OCI-LY1 (cell line): ENCODE measurements around the gene AKR1C2.
"Not testable (repeated sequence)": the region's sequence is repeated elsewhere in the genome, so short reads cannot be mapped to it uniquely, and the experiment has no call there.

Experiments used
- H2AFZ ChIP-seq: fragments of 200-600 bp; sonication (generic), shearing (Covaris generic); 2 replicates; pipeline ENCODE4 v1.6.0; 2014; ENCODE audit warnings: antibody characterized with exemption, mild to moderate bottlenecking, low read length
- H3F3A ChIP-seq: fragments of 200-600 bp; sonication (generic), shearing (Covaris generic); 2 replicates; pipeline ENCODE4 v1.6.0; 2014; ENCODE audit warnings: mild to moderate bottlenecking, antibody characterized with exemption, low read length, moderate library complexity; ENCODE audit not compliant: insufficient read depth
- H3K27ac ChIP-seq: fragments of 200-600 bp; sonication (generic); 2 replicates; pipeline ENCODE4 v1.5.1; 2014; ENCODE audit warnings: low read length, mixed run types, mild to moderate bottlenecking, low read depth; ENCODE audit not compliant: poor library complexity, severe bottlenecking
- H3K27me3 ChIP-seq: fragments of 200-600 bp; sonication (generic); 2 replicates; pipeline ENCODE4 v1.6.0; 2014; ENCODE audit warnings: antibody characterized with exemption, mild to moderate bottlenecking, low read length, moderate library complexity; ENCODE audit not compliant: insufficient read depth
- H3K36me3 ChIP-seq: fragments of 200-600 bp; sonication (generic); 2 replicates; pipeline ENCODE4 v1.6.1; 2014; ENCODE audit warnings: mild to moderate bottlenecking, antibody characterized with exemption, low read length, moderate library complexity, mixed read lengths; ENCODE audit not compliant: insufficient read depth
- H3K4me1 ChIP-seq: fragments of 200-600 bp; sonication (generic); 2 replicates; pipeline ENCODE4 v1.5.1; 2014; ENCODE audit warnings: mild to moderate bottlenecking, low read length, moderate library complexity; ENCODE audit not compliant: insufficient read depth, severe bottlenecking
- H3K4me2 ChIP-seq: fragments of 200-600 bp; sonication (generic), shearing (Covaris generic); 2 replicates; pipeline ENCODE4 v1.6.1; 2014; ENCODE audit warnings: low read length
- H3K4me3 ChIP-seq: fragments of 200-600 bp; sonication (generic); 2 replicates; pipeline ENCODE4 v1.5.1; 2014; ENCODE audit warnings: low read length, low read depth, mild to moderate bottlenecking, mixed read lengths; ENCODE audit not compliant: poor library complexity, severe bottlenecking
- H3K79me2 ChIP-seq: fragments of 200-600 bp; shearing (Covaris generic); 2 replicates; pipeline ENCODE4 v1.6.1; 2016; ENCODE audit warnings: mixed run types, low read length, mixed read lengths; ENCODE audit not compliant: insufficient read depth
- H3K9ac ChIP-seq: fragments of 200-600 bp; sonication (generic), shearing (Covaris generic); 2 replicates; pipeline ENCODE4 v1.6.1; 2014; ENCODE audit warnings: mild to moderate bottlenecking, low read length, mixed read lengths
- H3K9me2 ChIP-seq: fragments of 200-600 bp; sonication (generic), shearing (Covaris generic); 2 replicates; pipeline ENCODE4 v1.6.1; 2014; ENCODE audit warnings: low read depth, mild to moderate bottlenecking, low read length, mixed read lengths
- H3K9me3 ChIP-seq: fragments of 200-600 bp; shearing (Covaris generic); 2 replicates; pipeline ENCODE4 v1.6.1; 2014; ENCODE audit warnings: low read length, mixed read lengths
- H4K20me1 ChIP-seq: fragments of 200-600 bp; sonication (generic), shearing (Covaris generic); 2 replicates; pipeline ENCODE4 v1.6.0; 2016; ENCODE audit warnings: mild to moderate bottlenecking, low read length; ENCODE audit not compliant: insufficient read depth
- EZH2 ChIP-seq: fragments of 200-600 bp; sonication (generic), shearing (Covaris generic); IDR thresholded peaks from 2 replicates; pipeline ENCODE4 v1.8.0; 2017; ENCODE audit warnings: borderline replicate concordance, mixed run types, mild to moderate bottlenecking, antibody characterized with exemption, low read length, moderate library complexity, mixed read lengths
- TF ChIP-seq, protein P1 (sequence below): fragments of 200-600 bp; sonication (generic), shearing (Covaris generic); IDR thresholded peaks from 2 replicates; pipeline ENCODE4 v1.5.1; 2017; ENCODE audit warnings: mild to moderate bottlenecking, antibody characterized with exemption, low read length, moderate library complexity, mixed read lengths

Gene AKR1C2

DNA sequence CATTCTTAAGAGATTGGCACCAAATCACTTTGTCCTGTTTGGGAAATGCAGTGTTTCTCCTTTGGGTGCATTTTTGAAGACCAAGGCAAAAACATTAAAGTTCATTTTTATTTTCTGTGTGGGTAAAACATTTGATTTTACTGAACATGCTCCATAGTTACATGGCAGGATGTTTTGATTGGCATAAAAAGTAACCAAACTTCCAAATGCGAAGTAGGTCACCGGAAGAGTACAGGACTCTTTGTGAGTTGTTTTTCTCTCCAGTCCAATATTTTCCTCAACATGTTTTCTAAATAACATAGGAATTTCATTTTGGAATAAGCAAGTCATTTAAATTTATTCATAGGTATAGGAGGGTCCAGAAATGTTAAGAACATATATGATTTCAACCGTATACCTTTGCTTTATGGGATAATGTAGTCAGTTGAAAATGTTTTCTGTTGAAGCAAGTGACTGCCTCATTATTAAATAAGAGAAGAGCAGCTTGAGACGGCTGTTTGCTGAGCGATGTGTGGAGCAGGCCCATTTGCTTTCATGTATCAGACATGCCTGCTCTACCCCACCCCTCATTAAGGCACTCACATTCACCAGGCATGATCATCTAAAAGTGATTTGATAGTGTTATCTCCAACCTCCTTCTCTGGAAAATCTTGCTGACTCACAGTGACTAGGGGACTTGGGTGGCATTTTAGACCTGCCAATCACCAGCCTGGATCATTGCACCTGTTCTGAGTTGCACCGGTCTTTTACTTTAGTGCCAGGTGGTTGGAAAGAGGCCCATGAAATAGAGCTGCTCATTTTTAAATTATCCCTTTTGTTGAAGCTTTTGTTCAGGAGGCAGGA, 16.3 kb upstream of the AKR1C2 start:
- not testable (repeated sequence) for H2AFZ ChIP-seq, H3F3A ChIP-seq, H3K4me1 ChIP-seq, H4K20me1 ChIP-seq, H3K4me3 ChIP-seq, H3K9me2 ChIP-seq, H3K9ac ChIP-seq, H3K27ac ChIP-seq, H3K36me3 ChIP-seq, H3K4me2 ChIP-seq, H3K79me2 ChIP-seq, H3K27me3 ChIP-seq, H3K9me3 ChIP-seq

DNA sequence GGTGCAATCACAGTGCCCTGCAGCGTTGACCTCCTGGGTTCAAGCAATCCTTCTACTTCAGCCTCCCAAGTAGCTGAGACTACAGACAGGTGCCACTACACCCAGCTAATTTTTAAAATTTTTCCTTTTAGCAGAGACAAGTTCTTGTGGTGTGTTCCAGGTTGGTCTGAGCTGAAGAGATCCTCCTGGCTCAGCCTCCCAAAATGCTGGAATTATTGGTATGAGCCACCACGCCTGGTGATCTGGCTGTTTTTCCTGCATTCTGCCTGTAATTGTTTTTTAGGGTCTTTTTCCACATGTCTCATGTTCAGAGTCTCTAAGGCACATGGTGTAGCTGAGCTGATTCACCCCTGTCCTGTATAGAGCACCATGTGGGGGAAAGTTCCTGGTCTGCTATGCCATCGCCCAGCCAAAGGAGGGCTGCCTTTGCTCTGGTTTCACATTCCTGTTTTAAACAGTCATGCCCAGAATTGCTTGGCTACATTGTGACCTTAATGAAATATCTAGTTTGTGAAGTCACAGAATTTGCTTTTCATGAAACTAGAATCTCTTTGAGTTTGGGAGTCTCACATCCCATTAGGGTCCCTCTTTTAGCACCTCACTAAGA, 15.1 kb upstream of the AKR1C2 start:
- not testable (repeated sequence) for H3K4me1 ChIP-seq, H3K9me3 ChIP-seq, H3K79me2 ChIP-seq, H2AFZ ChIP-seq, H3K9me2 ChIP-seq, H3K4me2 ChIP-seq, H3K9ac ChIP-seq, H3K27ac ChIP-seq, H3K36me3 ChIP-seq, H4K20me1 ChIP-seq, H3K4me3 ChIP-seq, H3F3A ChIP-seq, H3K27me3 ChIP-seq

DNA sequence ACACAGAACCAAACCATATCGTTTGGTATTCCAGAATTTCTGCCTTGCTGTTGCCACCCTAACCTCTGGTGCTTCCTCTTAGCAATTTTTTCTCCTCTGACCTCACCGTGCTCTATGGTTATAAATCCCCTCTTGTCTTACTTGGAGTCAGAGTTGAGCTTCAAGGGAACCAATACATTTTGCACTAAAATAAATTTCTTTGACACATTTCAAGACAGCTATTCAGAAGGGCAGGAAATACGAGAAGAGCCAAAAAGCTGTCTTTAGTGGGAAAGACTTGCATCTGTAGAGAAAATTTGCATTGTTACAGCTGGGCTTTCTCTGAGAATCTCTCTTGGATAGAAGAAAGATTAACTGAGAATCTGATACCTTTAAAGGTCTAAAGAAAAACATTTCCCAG, 14.5 kb upstream of the AKR1C2 start:
- no peaks in the 10 kb centered on the region for H3F3A ChIP-seq
- no peak overlapping the region for H3K4me3 ChIP-seq
- H3K9me3 ChIP-seq, result no peaks in the 10 kb centered on the region
- no peak overlapping the region for H3K9ac ChIP-seq
- no peaks in the 10 kb centered on the region for H3K79me2 ChIP-seq
- no peak overlapping the region for H3K27ac ChIP-seq
- no peaks in the 10 kb centered on the region for H4K20me1 ChIP-seq
- no peaks in the 10 kb centered on the region for H3K4me1 ChIP-seq
- H2AFZ ChIP-seq, result no peak overlapping the region
- TF ChIP-seq, protein P1, sequence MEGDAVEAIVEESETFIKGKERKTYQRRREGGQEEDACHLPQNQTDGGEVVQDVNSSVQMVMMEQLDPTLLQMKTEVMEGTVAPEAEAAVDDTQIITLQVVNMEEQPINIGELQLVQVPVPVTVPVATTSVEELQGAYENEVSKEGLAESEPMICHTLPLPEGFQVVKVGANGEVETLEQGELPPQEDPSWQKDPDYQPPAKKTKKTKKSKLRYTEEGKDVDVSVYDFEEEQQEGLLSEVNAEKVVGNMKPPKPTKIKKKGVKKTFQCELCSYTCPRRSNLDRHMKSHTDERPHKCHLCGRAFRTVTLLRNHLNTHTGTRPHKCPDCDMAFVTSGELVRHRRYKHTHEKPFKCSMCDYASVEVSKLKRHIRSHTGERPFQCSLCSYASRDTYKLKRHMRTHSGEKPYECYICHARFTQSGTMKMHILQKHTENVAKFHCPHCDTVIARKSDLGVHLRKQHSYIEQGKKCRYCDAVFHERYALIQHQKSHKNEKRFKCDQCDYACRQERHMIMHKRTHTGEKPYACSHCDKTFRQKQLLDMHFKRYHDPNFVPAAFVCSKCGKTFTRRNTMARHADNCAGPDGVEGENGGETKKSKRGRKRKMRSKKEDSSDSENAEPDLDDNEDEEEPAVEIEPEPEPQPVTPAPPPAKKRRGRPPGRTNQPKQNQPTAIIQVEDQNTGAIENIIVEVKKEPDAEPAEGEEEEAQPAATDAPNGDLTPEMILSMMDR, result no peak
- TF ChIP-seq EZH2, result no peak
- H3K9me2 ChIP-seq, result no peaks in the 10 kb centered on the region
- no peaks in the 10 kb centered on the region for H3K27me3 ChIP-seq
- no peaks in the 10 kb centered on the region for H3K36me3 ChIP-seq
- no peak overlapping the region for H3K4me2 ChIP-seq

- no peaks in the 10 kb centered on the region for H3K27me3 ChIP-seq
- no peaks in the 10 kb centered on the region for H3K9me3 ChIP-seq
- no peaks in the 10 kb centered on the region for H3K79me2 ChIP-seq
- no peak overlapping the region for H3K4me3 ChIP-seq
- no peaks in the 10 kb centered on the region for H3F3A ChIP-seq
- H3K9ac ChIP-seq, result no peak overlapping the region
- H4K20me1 ChIP-seq, result no peaks in the 10 kb centered on the region
- no peak overlapping the region for H2AFZ ChIP-seq
- no peak overlapping the region for H3K27ac ChIP-seq
- H3K4me2 ChIP-seq, result no peak overlapping the region
- no peaks in the 10 kb centered on the region for H3K36me3 ChIP-seq
- H3K4me1 ChIP-seq, result no peaks in the 10 kb centered on the region
- no peaks in the 10 kb centered on the region for H3K9me2 ChIP-seq
- no peak for TF ChIP-seq EZH2
- TF ChIP-seq, protein P1, result no peak
Observed at GRCh38 chr10:5014936-5015335, 11.3 kb upstream of the AKR1C2 start.

- H3K79me2 ChIP-seq, H3K9me2 ChIP-seq, H4K20me1 ChIP-seq, H3K36me3 ChIP-seq, H2AFZ ChIP-seq, H3F3A ChIP-seq, H3K27me3 ChIP-seq, H3K9me3 ChIP-seq, H3K4me3 ChIP-seq, H3K9ac ChIP-seq, H3K4me1 ChIP-seq, H3K4me2 ChIP-seq, H3K27ac ChIP-seq: not testable (repeated sequence)
Observed at GRCh38 chr10:5014200-5014910, 10.7 kb upstream of the AKR1C2 start.
